GM18517 (cell line): Measurements from ENCODE around the gene SSH2.
"Not testable (repeated sequence)": the region's sequence is repeated elsewhere in the genome, so short reads cannot be mapped to it uniquely, and the experiment has no call there.

Experiments used
- ATAC-seq: cut with Tn5 transposase; IDR thresholded peaks from one replicate; pipeline ENCODE4 v1.9.1; 2021; ENCODE audit warnings: mild to moderate bottlenecking, moderate library complexity; ENCODE audit not compliant: unreplicated experiment

SSH2 gene

GRCh38 chr17:29929533-29930408, at the start of gene SSH2:
TSS of gene SSH2 (minus strand) at chr17:29930228. CDS start at chr17:29930000, 228 bp downstream.
- ATAC-seq: peak; percentile 42

GRCh38 chr17:29977836-29978235, 47.8 kb upstream of the SSH2 start:
- ATAC-seq: no peak

- ATAC-seq: no peak
Observed at GRCh38 chr17:29973005-29973404, 43.0 kb upstream of the SSH2 start.

GRCh38 chr17:29972277-29972676, 42.2 kb upstream of the SSH2 start:
- ATAC-seq: no peak

- no peak for ATAC-seq
Observed at GRCh38 chr17:29968271-29968670, 38.2 kb upstream of the SSH2 start.

- ATAC-seq: no peak
Observed at GRCh38 chr17:29962656-29963055, 32.6 kb upstream of the SSH2 start.

GRCh38 chr17:29959658-29960337, 29.8 kb upstream of the SSH2 start:
- ATAC-seq: no peak

GRCh38 chr17:29958947-29959657, 29.1 kb upstream of the SSH2 start:
- ATAC-seq: no peak

GRCh38 chr17:29957488-29957887, 27.5 kb upstream of the SSH2 start:
- ATAC-seq: not testable (repeated sequence)

- ATAC-seq: no peak
Observed at GRCh38 chr17:29956225-29956624, 26.2 kb upstream of the SSH2 start.

- ATAC-seq: no peak
Observed at GRCh38 chr17:29954405-29954804, 24.4 kb upstream of the SSH2 start.

GRCh38 chr17:29949696-29950095, 19.7 kb upstream of the SSH2 start:
- ATAC-seq: no peak

- no peak for ATAC-seq
Observed at GRCh38 chr17:29948448-29949215, 18.6 kb upstream of the SSH2 start.

- ATAC-seq: no peak
Observed at GRCh38 chr17:29945281-29945680, 15.3 kb upstream of the SSH2 start.

GRCh38 chr17:29941334-29941733, 11.3 kb upstream of the SSH2 start, which contains the start of gene EFCAB5:
TSS of gene EFCAB5 (plus strand) at chr17:29941634. CDS start at chr17:29941797, 163 bp downstream.
- no peak for ATAC-seq

GRCh38 chr17:29936724-29937123, 6.7 kb upstream of the SSH2 start:
- ATAC-seq: no peak

- not testable (repeated sequence) for ATAC-seq
Observed at GRCh38 chr17:29935909-29936308, 5.9 kb upstream of the SSH2 start.

- no peak for ATAC-seq
Observed at GRCh38 chr17:29933379-29933778, 3.4 kb upstream of the SSH2 start.

- peak; percentile 71 for ATAC-seq
Observed at GRCh38 chr17:29931231-29931932, 1.4 kb upstream of the SSH2 start.

- ATAC-seq: no peak
Observed at GRCh38 chr17:29930409-29931010, 482 bp upstream of the SSH2 start.
